Gastrocnemius medialis (tissue), 4 donors: ENCODE data around the gene SYNJ1. TPM values are rescaled to one million over a fixed set of nuclear protein-coding genes. Genes with fewer than 3 reads are reported as not detected.

Experiments used
- ATAC-seq, 2 donors: fragments of 150-250 bp; one replicate each; pipeline ENCODE4 v1.9.1; 2016
- DNase-seq, 2 donors: peaks; one replicate each; pipeline ENCODE4 v3.0.0-alpha.2; 2019
- H3K27ac ChIP-seq, 4 donors: fragments of 200-600 bp; sonication (generic); 1 replicate in 1 of 4; 2 replicates in 3 of 4; pipeline ENCODE4 v1.5.1; 2016 to 2018; ENCODE audit warnings: mild to moderate bottlenecking in 2 of 4, moderate library complexity in 1 of 4
- H3K27me3 ChIP-seq, 3 donors: fragments of 200-600 bp; sonication (generic) in 2 of 3; 1 replicate in 1 of 3; 2 replicates in 2 of 3; pipeline versions ENCODE4 v1.5.1 to v1.6.0; 2016 to 2019; ENCODE audit warnings: mild to moderate bottlenecking in 1 of 3, moderate library complexity in 1 of 3
- H3K36me3 ChIP-seq, 2 donors: fragments of 200-600 bp; sonication (generic) in 1 of 2; one replicate each; pipeline ENCODE4 v1.5.1; 2017 to 2018
- H3K4me1 ChIP-seq, 2 donors: fragments of 200-600 bp; sonication (generic) in 1 of 2; one replicate each; pipeline ENCODE4 v1.5.1; 2016 to 2017; ENCODE audit warnings: mild to moderate bottlenecking in 2 of 2
- H3K4me3 ChIP-seq, 4 donors: fragments of 200-600 bp; sonication (generic) in 3 of 4; 1 replicate in 1 of 4; 2 replicates in 3 of 4; pipeline ENCODE4 v1.5.1; 2016 to 2019; ENCODE audit warnings: mild to moderate bottlenecking in 2 of 4
- H3K9me3 ChIP-seq, 3 donors: fragments of 200-600 bp; sonication (generic) in 2 of 3; 1 replicate in 1 of 3; 2 replicates in 2 of 3; pipeline ENCODE4 v1.5.1; 2016 to 2019
- CTCF ChIP-seq, 5 experiments: fragments of 450-650 bp in 3 of 5; fragments of 200-600 bp in 2 of 5; sonication (generic) in 2 of 5; IDR thresholded peaks in 4 of 5; conservative IDR thresholded peaks in 1 of 5; 1 replicate in 4 of 5; 2 replicates in 1 of 5; pipeline ENCODE4 v1.5.1; 2016 to 2019; ENCODE audit warnings: antibody characterized with exemption in 5 of 5, mild to moderate bottlenecking in 3 of 5, moderate library complexity in 3 of 5
- POLR2A ChIP-seq, 2 donors: fragments of 450-650 bp; IDR thresholded peaks; one replicate each; pipeline ENCODE4 v1.6.1; 2017; ENCODE audit warnings: antibody characterized with exemption in 2 of 2, mild to moderate bottlenecking in 2 of 2, moderate library complexity in 2 of 2
- in situ Hi-C, 4 donors: fragments of 200-750 bp; cut with MboI; loops; one replicate each; pipeline versions ENCODE4 v1.15.0 to v1.8.0; 2017; ENCODE audit warnings: low sequenced_read_pairs in 4 of 4
- intact Hi-C: fragments of 100-400 bp; cut with DNase I; formaldehyde crosslinking; loops from one replicate; pipeline ENCODE4 v1.15.1; 2023; ENCODE audit warnings: low total_unique reads
- total RNA-seq, 4 donors: library from RNA; depleted of rRNA; stranded (reverse); fragments of >200 nt; gene quantifications; one replicate each; pipeline versions ENCODE4 v1.1.0 to v1.2.3, GENCODE V29; 2016

Gene SYNJ1
- total RNA-seq, 4 donors from 2014 or later = 10.0 to 34.8 (median 10.8) TPM

- no peak for TF ChIP-seq CTCF (IDR thresholded peaks at IDR 0.05 in 4 of 5, conservative IDR thresholded peaks at IDR 0.05 in 1 of 5)
- TF ChIP-seq POLR2A (IDR thresholded peaks at IDR 0.05) = no peak
- intact Hi-C loops = no loop called here
- Histone ChIP-seq H3K4me1 (peaks cover 0 to 7% of the 10 kb centered on the region in 2 donors), H3K9me3 (no peaks in the 10 kb centered on the region), H3K4me3 (no peak overlapping the region), H3K27me3 (no peaks in the 10 kb centered on the region), H3K27ac (no peak overlapping the region), H3K36me3 (peaks cover 0 to 11% of the 10 kb centered on the region in 2 donors)
- in situ Hi-C loops = no loop called here
- no peak for ATAC-seq
- DNase-seq = no peak
Measured at GRCh38 chr21:32716486-32716885, 11.3 kb downstream of the SYNJ1 start.

- intact Hi-C loops (no loop called here), in situ Hi-C loops (no loop called here)
- TF ChIP-seq CTCF (IDR thresholded peaks at IDR 0.05 in 4 of 5, conservative IDR thresholded peaks at IDR 0.05 in 1 of 5) (no peak), POLR2A (IDR thresholded peaks at IDR 0.05) (no peak)
- Histone ChIP-seq H3K27ac (no peak overlapping the region), H3K9me3 (no peaks in the 10 kb centered on the region), H3K4me3 (no peak overlapping the region), H3K36me3 (peaks cover 0 to 4% of the 10 kb centered on the region in 2 donors), H3K27me3 (no peaks in the 10 kb centered on the region), H3K4me1 (peaks cover 11 to 20% of the 10 kb centered on the region in 2 donors)
- DNase-seq = no peak
- no peak for ATAC-seq
Measured at GRCh38 chr21:32713726-32714125, 14.1 kb downstream of the SYNJ1 start.

GRCh38 chr21:32712641-32713040, 15.2 kb downstream of the SYNJ1 start:
- TF ChIP-seq POLR2A (IDR thresholded peaks at IDR 0.05) = no peak
- TF ChIP-seq CTCF (IDR thresholded peaks at IDR 0.05 in 4 of 5, conservative IDR thresholded peaks at IDR 0.05 in 1 of 5) = no peak
- no peak for ATAC-seq

GRCh38 chr21:32712043-32712442, 15.8 kb downstream of the SYNJ1 start:
- no peak for DNase-seq
- intact Hi-C loops = no loop called here
- Histone ChIP-seq H3K9me3 (no peaks in the 10 kb centered on the region), H3K4me3 (no peak overlapping the region), H3K36me3 (no peaks in the 10 kb centered on the region), H3K27me3 (no peaks in the 10 kb centered on the region), H3K27ac (no peak overlapping the region), H3K4me1 (peaks cover 11 to 20% of the 10 kb centered on the region in 2 donors)
- no peak for ATAC-seq
- in situ Hi-C loops = no loop called here
- no peak for TF ChIP-seq CTCF (IDR thresholded peaks at IDR 0.05 in 4 of 5, conservative IDR thresholded peaks at IDR 0.05 in 1 of 5)
- TF ChIP-seq POLR2A (IDR thresholded peaks at IDR 0.05) = no peak

More at GRCh38 chr21:32712641-32713040, 15.2 kb downstream of the SYNJ1 start:
- H3K27me3 ChIP-seq = no peaks in the 10 kb centered on the region
- no peak overlapping the region for H3K4me3 ChIP-seq
- H3K4me1 ChIP-seq = peaks cover 11 to 20% of the 10 kb centered on the region in 2 donors
- in situ Hi-C loops = no loop called here
- intact Hi-C loops = no loop called here
- H3K9me3 ChIP-seq = no peaks in the 10 kb centered on the region
- peaks cover 0 to 1% of the 10 kb centered on the region in 2 donors for H3K36me3 ChIP-seq
- no peak for DNase-seq
- no peak overlapping the region for H3K27ac ChIP-seq

GRCh38 chr21:32710987-32711386, 16.8 kb downstream of the SYNJ1 start:
- no peak overlapping the region for H3K4me3 ChIP-seq
- TF ChIP-seq POLR2A (IDR thresholded peaks at IDR 0.05) (no peak), CTCF (IDR thresholded peaks at IDR 0.05 in 4 of 5, conservative IDR thresholded peaks at IDR 0.05 in 1 of 5) (no peak)
- no peaks in the 10 kb centered on the region for H3K27me3 ChIP-seq
- intact Hi-C loops (no loop called here), in situ Hi-C loops (no loop called here)
- H3K9me3 ChIP-seq = no peaks in the 10 kb centered on the region
- H3K4me1 ChIP-seq = peaks cover 11 to 20% of the 10 kb centered on the region in 2 donors
- DNase-seq = no peak
- H3K27ac ChIP-seq = no peak overlapping the region
- no peak for ATAC-seq
- H3K36me3 ChIP-seq = no peaks in the 10 kb centered on the region
